ENCODE data around the gene PTGIS. TPM values are rescaled to one million over a fixed set of nuclear protein-coding genes. Genes with fewer than 3 reads are reported as not detected.
A peak's percentile ranks its signal among the peaks of the same experiment; 100 is the strongest.

The PTGIS gene
- polyA plus RNA-seq, 3 donors from 2014 or later = not detected

DNA sequence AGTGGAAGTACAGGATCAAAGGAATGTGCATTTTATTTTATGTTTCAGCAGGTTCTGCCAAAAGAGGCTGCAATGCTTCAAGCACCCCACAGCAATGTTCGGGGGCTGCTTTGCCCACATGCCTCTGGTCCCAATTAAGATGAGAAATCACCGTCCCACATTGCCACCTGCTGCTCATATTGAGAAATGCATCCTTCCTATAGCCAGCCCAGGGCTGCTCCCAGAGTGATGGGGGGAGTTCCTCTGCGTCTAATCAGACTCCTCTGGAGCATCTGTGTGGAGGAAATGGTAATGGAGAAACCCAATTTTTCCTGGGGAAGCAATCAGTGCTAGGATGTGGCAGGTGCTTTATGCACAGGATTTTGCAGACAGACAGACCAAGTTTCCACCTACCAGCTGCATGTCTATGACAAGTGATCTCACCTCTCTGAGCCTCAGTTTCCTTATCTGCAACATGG, 33.7 kb downstream of the PTGIS start:
- peak; percentile 48 to 65 (median 57) for DNase-seq
- H3K4me3 Mint-ChIP-seq = peak overlapping the region in 1 of 5 donors; percentile 75
- H3K27ac Mint-ChIP-seq = peak overlapping the region in 2 of 6 donors; percentile 31 to 80
- H3K9me3 Mint-ChIP-seq = no peaks in the 10 kb centered on the region
- no peaks in the 10 kb centered on the region for H3K36me3 Mint-ChIP-seq
- H3K27me3 Mint-ChIP-seq (ENCODE audit: low read depth in 3 of 3) = peaks cover 0 to 9% (median 8%) of the 10 kb centered on the region in 3 donors
- H3K4me1 Mint-ChIP-seq = peaks cover 7 to 15% of the 10 kb centered on the region in 2 donors

GRCh38 chr20:49532285-49532946, 35.5 kb downstream of the PTGIS start:
- peaks cover 0 to 8% (median 5%) of the 10 kb centered on the region in 3 donors for H3K27me3 Mint-ChIP-seq (ENCODE audit: low read depth in 3 of 3)
- H3K4me3 Mint-ChIP-seq = no peak overlapping the region
- no peaks in the 10 kb centered on the region for H3K9me3 Mint-ChIP-seq
- H3K27ac Mint-ChIP-seq = no peak overlapping the region
- no peak for DNase-seq
- peaks cover 7 to 15% of the 10 kb centered on the region in 2 donors for H3K4me1 Mint-ChIP-seq
- no peaks in the 10 kb centered on the region for H3K36me3 Mint-ChIP-seq

DNA sequence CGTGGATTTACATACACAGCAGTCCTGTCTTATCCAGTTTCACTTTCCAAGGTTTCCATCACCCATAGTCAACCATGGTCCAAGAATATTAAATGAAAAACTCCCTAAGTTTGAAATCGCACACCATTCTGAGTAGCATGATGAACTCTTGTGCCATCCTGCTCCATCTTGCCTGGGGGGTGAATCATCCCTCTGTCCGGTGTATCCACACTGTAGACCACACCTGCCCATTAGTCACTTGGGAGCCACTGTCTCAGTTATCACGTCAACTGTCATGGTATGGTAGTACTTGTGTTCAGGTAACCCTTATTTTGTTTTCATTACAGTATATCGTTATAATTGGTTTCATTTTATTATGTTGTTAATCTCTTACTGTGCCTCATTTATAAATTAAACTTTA, 38.5 kb downstream of the PTGIS start:
- Mint-ChIP-seq H3K27ac (no peak overlapping the region), H3K9me3 (no peaks in the 10 kb centered on the region), H3K4me3 (no peak overlapping the region), H3K4me1 (peaks cover 3 to 5% of the 10 kb centered on the region in 2 donors), H3K27me3 (ENCODE audit: low read depth in 3 of 3) (peaks cover 2 to 4% (median 4%) of the 10 kb centered on the region in 3 donors), H3K36me3 (no peaks in the 10 kb centered on the region)
- no peak for DNase-seq

- no peak overlapping the region for H3K27ac Mint-ChIP-seq
- H3K36me3 Mint-ChIP-seq = peaks cover 0 to 9% (median 6%) of the 10 kb centered on the region in 3 donors
- H3K9me3 Mint-ChIP-seq = no peaks in the 10 kb centered on the region
- H3K4me3 Mint-ChIP-seq = no peak overlapping the region
- no peak for DNase-seq
- peaks cover 4 to 8% (median 6%) of the 10 kb centered on the region in 3 donors for H3K27me3 Mint-ChIP-seq (ENCODE audit: low read depth in 3 of 3)
- no peaks in the 10 kb centered on the region for H3K4me1 Mint-ChIP-seq
Observed at GRCh38 chr20:49526568-49526967, 41.4 kb downstream of the PTGIS start.

GRCh38 chr20:49526056-49526455, 41.9 kb downstream of the PTGIS start:
- Mint-ChIP-seq H3K9me3 (no peaks in the 10 kb centered on the region), H3K4me1 (no peaks in the 10 kb centered on the region), H3K36me3 (peaks cover 0 to 9% (median 6%) of the 10 kb centered on the region in 3 donors), H3K4me3 (no peak overlapping the region), H3K27me3 (ENCODE audit: low read depth in 3 of 3) (peaks cover 5 to 8% (median 6%) of the 10 kb centered on the region in 3 donors), H3K27ac (no peak overlapping the region)
- no peak for DNase-seq

DNA sequence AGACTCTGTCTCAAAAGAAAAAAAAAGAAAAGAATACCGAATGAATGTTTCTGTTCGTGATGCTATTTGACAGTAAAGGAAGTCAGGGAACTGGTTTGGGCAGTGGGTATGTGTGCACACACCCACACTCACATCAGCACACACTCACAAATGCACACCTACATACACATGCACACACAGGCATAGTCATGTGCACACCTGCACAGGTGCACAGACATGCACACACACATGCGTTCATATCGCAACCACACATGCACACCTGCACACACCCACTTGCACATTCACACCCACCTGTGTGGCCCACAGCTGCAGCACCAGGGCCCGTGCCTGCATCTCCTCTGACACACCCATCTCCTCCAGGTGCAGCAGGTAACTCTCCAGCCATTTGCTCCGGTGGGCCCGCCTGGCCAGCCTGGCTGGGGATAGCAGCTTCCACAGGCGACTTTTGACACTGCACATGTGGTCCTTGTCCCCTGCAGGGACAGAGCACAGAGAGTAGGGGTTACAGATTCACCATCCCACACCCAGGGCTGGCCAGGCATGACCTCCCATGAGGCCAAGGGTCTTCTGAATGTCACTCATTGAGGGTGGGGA, 44.1 kb downstream of the PTGIS start:
- H3K36me3 Mint-ChIP-seq = peaks cover 0 to 9% (median 6%) of the 10 kb centered on the region in 3 donors
- H3K9me3 Mint-ChIP-seq = no peaks in the 10 kb centered on the region
- peaks cover 6 to 10% (median 9%) of the 10 kb centered on the region in 3 donors for H3K27me3 Mint-ChIP-seq (ENCODE audit: low read depth in 3 of 3)
- H3K27ac Mint-ChIP-seq = no peak overlapping the region
- no peak for DNase-seq
- H3K4me1 Mint-ChIP-seq = peaks cover 11 to 13% of the 10 kb centered on the region in 2 donors
- H3K4me3 Mint-ChIP-seq = no peak overlapping the region

GRCh38 chr20:49521356-49521755, 46.6 kb downstream of the PTGIS start:
- no peak for DNase-seq
- no peak overlapping the region for H3K4me3 Mint-ChIP-seq
- H3K4me1 Mint-ChIP-seq = peaks cover 27 to 29% of the 10 kb centered on the region in 2 donors
- H3K9me3 Mint-ChIP-seq = no peaks in the 10 kb centered on the region
- peaks cover 0 to 9% (median 6%) of the 10 kb centered on the region in 3 donors for H3K36me3 Mint-ChIP-seq
- peaks cover 10 to 13% (median 11%) of the 10 kb centered on the region in 3 donors for H3K27me3 Mint-ChIP-seq (ENCODE audit: low read depth in 3 of 3)
- H3K27ac Mint-ChIP-seq = no peak overlapping the region

DNA sequence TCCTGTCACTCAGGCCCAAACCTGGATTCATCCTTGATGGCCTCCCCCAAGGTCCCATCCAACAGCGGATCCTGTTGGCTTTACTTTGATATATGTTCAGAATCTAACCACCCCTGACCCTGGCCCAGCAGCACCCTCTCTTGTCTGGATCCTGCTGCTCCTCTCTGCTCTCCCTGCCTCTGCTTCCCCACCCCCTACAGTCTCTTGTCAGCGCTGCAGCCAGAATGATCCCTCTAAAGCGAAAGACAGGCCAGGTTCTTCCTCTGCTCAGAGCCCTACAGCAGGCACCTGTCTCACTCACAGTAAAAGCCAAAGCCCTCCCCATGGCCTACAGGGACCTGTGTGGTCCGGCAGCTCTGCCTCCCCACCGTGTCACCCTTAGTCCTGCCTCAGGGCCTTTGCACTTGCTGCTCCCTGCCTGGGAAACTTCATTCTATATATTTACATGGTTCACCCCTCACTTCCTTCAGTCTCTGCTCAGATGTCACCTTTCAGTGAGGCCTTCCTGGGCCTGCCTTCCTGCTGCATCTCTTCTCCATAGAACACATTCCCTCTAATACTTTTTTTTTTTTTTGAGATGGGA, 48.1 kb downstream of the PTGIS start:
- peaks cover 0 to 9% (median 6%) of the 10 kb centered on the region in 3 donors for H3K36me3 Mint-ChIP-seq
- peak overlapping the region in 4 of 6 donors; percentile 8 to 79 (median 39) for H3K27ac Mint-ChIP-seq
- peaks cover 9 to 14% (median 13%) of the 10 kb centered on the region in 3 donors for H3K27me3 Mint-ChIP-seq (ENCODE audit: low read depth in 3 of 3)
- peak overlapping the region in 1 of 5 donors; percentile 19 for H3K4me3 Mint-ChIP-seq
- no peaks in the 10 kb centered on the region for H3K9me3 Mint-ChIP-seq
- H3K4me1 Mint-ChIP-seq = peaks cover 27 to 29% of the 10 kb centered on the region in 2 donors
- DNase-seq = no peak

GRCh38 chr20:49519212-49519712, 48.7 kb downstream of the PTGIS start:
- peaks cover 27 to 29% of the 10 kb centered on the region in 2 donors for H3K4me1 Mint-ChIP-seq
- H3K9me3 Mint-ChIP-seq = no peaks in the 10 kb centered on the region
- no peak for DNase-seq
- peaks cover 0 to 9% (median 6%) of the 10 kb centered on the region in 3 donors for H3K36me3 Mint-ChIP-seq
- peak overlapping the region in 2 of 6 donors; percentile 60 for H3K27ac Mint-ChIP-seq
- peaks cover 9 to 17% (median 13%) of the 10 kb centered on the region in 3 donors for H3K27me3 Mint-ChIP-seq (ENCODE audit: low read depth in 3 of 3)
- peak overlapping the region in 1 of 5 donors; percentile 41 for H3K4me3 Mint-ChIP-seq

GRCh38 chr20:49518576-49518975, 49.4 kb downstream of the PTGIS start:
- Mint-ChIP-seq H3K9me3 (no peaks in the 10 kb centered on the region), H3K36me3 (peaks cover 0 to 9% (median 6%) of the 10 kb centered on the region in 3 donors), H3K4me1 (peaks cover 27 to 29% of the 10 kb centered on the region in 2 donors), H3K27ac (peak overlapping the region in 2 of 6 donors; percentile 60 to 63), H3K27me3 (ENCODE audit: low read depth in 3 of 3) (peaks cover 10 to 17% (median 11%) of the 10 kb centered on the region in 3 donors), H3K4me3 (peak overlapping the region in 4 of 5 donors; percentile 48 to 82 (median 62))
- peak; percentile 56 to 69 (median 59) for DNase-seq

- Mint-ChIP-seq H3K4me1 (peaks cover 27 to 29% of the 10 kb centered on the region in 2 donors), H3K9me3 (no peaks in the 10 kb centered on the region), H3K27me3 (ENCODE audit: low read depth in 3 of 3) (peaks cover 11 to 17% (median 12%) of the 10 kb centered on the region in 3 donors), H3K36me3 (peaks cover 0 to 9% (median 6%) of the 10 kb centered on the region in 3 donors), H3K4me3 (peak overlapping the region in 2 of 5 donors; percentile 20 to 71), H3K27ac (peak overlapping the region in 1 of 6 donors; percentile 28)
- DNase-seq = no peak
Observed at GRCh38 chr20:49517805-49518100, 50.2 kb downstream of the PTGIS start.

- Mint-ChIP-seq H3K27ac (peak overlapping the region in 1 of 6 donors; percentile 28), H3K4me1 (peaks cover 27 to 29% of the 10 kb centered on the region in 2 donors), H3K4me3 (no peak overlapping the region), H3K36me3 (peaks cover 0 to 5% (median 5%) of the 10 kb centered on the region in 3 donors), H3K9me3 (no peaks in the 10 kb centered on the region), H3K27me3 (ENCODE audit: low read depth in 3 of 3) (peaks cover 11 to 17% (median 12%) of the 10 kb centered on the region in 3 donors)
- no peak for DNase-seq
Observed at GRCh38 chr20:49516916-49517804, 50.8 kb downstream of the PTGIS start.

- Mint-ChIP-seq H3K4me1 (peaks cover 27 to 29% of the 10 kb centered on the region in 2 donors), H3K9me3 (no peaks in the 10 kb centered on the region), H3K27ac (no peak overlapping the region), H3K4me3 (no peak overlapping the region), H3K36me3 (no peaks in the 10 kb centered on the region), H3K27me3 (ENCODE audit: low read depth in 3 of 3) (peaks cover 7 to 19% (median 7%) of the 10 kb centered on the region in 3 donors)
- no peak for DNase-seq
Observed at GRCh38 chr20:49515586-49515985, 52.4 kb downstream of the PTGIS start.
